HG03060 (cell line): ENCODE results near the gene ARHGAP26.
"Not testable (repeated sequence)": the region's sequence is repeated elsewhere in the genome, so short reads cannot be mapped to it uniquely, and the experiment has no call there.

Experiments used
- ATAC-seq: cut with Tn5 transposase; IDR thresholded peaks from one replicate; pipeline ENCODE4 v1.9.1; 2021; ENCODE audit warnings: low read depth, moderate number of reproducible peaks; ENCODE audit not compliant: unreplicated experiment

ARHGAP26 gene

GRCh38 chr5:142945845-142946244 lies 175.7 kb downstream of the ARHGAP26 start:
- ATAC-seq, result no peak

DNA sequence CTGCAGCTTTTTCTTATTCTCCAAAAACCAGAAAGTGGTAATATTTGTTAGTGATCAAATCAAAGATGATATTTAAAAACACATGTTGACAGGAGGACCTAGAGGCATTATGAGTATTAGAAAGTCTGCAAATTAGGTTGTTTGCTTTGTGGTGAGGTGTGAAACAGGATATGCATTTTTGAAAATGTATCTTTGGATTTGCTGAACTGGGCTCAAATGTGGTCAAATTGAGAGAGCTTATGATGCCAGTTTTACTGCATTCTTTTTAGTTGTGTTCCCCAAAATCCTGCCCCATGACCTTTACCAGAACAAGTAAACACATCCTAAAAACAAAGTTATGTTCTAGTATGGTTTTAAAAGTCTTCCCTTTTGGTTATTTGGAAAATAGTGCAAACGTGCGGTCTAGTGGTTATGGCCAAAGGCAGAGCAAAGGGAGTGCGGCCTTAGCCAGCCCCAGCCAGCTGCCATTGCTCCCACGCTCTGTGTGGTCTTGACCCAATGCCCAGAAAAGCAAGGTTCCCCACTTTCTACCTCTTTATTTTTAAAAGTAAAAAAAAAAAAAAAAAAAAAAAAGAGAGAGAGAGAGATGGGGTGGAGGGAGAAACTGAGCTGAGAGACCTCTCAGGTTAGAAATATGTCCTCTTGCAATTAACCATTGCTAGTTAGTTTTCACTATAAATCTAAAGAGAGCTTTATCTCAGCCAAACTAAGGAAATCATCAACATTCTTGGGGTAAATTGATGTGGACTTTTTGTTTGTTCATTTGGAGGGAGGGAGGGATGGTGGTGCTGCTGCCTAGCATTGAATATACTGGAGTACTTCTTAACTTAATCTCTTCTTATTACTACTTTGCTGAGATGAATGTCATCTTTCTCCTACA lies 176.6 kb downstream of the ARHGAP26 start:
- ATAC-seq, result no peak

- no peak for ATAC-seq
Measured at GRCh38 chr5:142947427-142947709, 177.2 kb downstream of the ARHGAP26 start.

DNA sequence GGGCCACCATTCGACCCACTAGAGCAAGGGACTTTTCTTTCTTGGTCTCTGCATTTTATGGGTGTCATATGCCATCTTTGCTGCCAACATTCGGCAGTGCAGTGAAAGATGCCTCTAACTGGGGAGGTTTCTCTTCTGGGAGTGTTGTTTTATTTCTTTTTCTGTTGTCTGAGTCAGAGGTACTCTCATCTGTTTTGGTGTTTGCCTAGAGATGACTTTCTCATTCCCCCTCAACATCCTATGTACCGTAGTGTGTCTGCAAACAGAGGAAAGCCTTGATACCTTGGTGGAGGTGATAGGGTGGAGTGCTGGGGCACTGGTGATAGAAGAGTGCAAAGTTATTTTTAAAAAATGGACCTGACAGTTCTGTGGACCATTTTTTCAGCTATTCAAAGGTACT lies 182.1 kb downstream of the ARHGAP26 start:
- ATAC-seq, result no peak

DNA sequence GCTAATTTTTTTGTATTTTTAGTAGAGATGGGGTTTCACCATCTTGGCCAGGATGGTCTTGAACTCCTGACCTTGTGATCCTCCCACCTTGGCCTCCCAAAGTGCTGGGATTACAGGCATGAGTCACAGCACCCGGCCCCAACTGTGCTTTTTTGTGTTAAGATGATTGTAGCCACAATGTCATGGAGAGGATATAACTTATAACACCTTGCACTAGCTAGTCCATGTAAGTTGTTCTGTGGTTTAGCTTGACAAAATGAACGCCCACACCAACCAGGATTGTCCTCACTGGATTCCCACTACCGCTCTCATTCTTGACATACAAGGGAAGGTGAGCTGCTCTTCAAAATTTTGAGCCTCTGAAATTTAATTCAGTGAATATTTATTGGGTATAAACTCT lies 182.7 kb downstream of the ARHGAP26 start:
- not testable (repeated sequence) for ATAC-seq

- ATAC-seq, result no peak
Measured at GRCh38 chr5:142954455-142954854, 184.3 kb downstream of the ARHGAP26 start.

GRCh38 chr5:142955628-142956027 lies 185.5 kb downstream of the ARHGAP26 start:
- ATAC-seq, result no peak

GRCh38 chr5:142957528-142957927 lies 187.4 kb downstream of the ARHGAP26 start:
- no peak for ATAC-seq

GRCh38 chr5:142958944-142959682 lies 188.9 kb downstream of the ARHGAP26 start:
- ATAC-seq, result no peak

- ATAC-seq, result no peak
Measured at GRCh38 chr5:142959683-142960657, 189.8 kb downstream of the ARHGAP26 start.

DNA sequence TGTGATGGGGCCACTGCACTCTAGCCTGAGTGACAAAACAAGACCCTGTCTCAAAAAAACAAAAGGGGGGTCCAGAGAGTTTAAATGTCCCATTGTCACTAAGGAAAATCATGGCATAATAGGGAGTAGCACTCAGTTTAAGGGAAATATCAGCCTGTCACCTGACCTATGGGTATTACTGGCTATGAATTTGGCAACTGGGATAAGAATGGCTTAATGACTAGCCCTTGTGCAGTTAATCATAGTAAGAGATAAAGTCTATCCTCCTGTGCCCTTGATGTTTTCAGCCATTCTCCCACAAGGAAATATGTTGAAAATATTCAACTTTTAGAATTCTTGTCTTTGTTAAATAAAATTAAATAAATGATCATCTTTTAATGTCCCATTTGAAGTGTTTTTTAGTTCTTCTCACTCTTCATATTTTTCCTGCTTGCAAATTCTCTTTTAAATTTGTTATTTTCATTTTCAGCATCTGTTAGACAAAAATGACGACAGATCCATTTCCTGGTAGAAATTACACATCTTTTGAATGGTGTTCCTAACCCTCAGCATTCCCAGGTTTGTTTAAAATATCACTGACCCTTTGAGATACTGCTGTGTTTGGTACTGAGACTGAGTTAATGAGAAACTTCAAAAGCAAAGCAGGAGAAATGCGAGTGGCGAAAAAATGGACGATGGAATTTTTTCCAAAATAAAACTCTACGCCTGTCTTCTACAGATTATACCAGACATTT lies 191.4 kb downstream of the ARHGAP26 start:
- no peak for ATAC-seq

GRCh38 chr5:142962174-142962533 lies 192.0 kb downstream of the ARHGAP26 start:
- ATAC-seq, result no peak

DNA sequence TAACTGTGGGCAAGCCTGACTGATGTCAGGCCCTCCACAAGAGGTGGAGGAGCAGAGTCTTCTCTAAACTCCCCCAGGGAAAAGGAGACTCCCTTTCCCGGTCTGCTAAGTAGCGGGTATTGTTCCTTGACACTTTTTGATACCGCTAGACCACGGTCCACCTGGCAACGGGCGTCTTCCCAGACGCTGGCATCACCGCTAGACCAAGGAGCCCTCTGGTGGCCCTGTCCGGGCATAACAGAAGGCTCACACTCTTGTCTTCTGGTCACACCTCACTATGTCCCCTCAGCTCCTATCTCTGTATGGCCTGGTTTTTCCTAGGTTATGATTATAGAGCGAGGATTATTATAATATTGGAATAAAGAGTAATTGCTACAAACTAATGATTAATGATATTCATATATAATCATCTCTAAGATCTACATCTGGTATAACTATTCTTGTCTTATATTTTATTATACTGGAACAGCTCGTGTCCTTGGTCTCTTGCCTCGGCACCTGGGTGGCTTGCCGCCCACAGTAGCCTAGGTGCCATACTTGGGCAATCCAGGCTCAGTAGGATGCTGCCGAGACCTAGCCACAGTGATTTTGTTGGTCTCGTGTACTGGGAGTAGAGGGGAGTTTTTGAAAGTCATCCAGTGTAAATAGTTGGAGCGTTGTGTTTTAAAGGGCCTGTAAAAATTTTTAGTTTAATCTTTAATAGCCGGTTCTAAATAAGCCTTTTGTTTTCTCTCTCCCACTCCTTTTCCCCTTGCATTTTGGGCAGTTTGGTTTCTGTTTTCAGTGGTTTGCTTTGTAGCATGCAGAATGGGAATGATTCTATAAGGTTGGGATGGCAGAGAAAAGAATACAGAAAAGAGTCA lies 195.3 kb downstream of the ARHGAP26 start:
- ATAC-seq, result not testable (repeated sequence)

DNA sequence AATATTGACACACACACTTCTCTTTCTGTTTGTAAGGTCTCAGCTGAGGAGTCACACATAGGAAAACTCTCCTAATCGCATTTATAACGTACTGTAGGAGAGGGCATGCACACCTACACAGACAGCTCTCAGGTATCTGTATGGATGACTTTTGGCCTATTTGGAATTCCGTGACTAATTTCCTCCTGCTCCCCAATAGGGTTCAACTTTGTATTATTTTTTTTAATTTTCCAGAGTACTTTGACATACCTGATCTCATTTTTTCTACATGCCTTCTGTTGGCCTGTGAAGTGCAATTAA lies 195.9 kb downstream of the ARHGAP26 start:
- no peak for ATAC-seq

- no peak for ATAC-seq
Measured at GRCh38 chr5:142969186-142969585, 199.0 kb downstream of the ARHGAP26 start.

- no peak for ATAC-seq
Measured at GRCh38 chr5:142969624-142970439, 199.7 kb downstream of the ARHGAP26 start.

GRCh38 chr5:142970440-142971030 lies 200.4 kb downstream of the ARHGAP26 start:
- no peak for ATAC-seq

- no peak for ATAC-seq
Measured at GRCh38 chr5:142971303-142972013, 201.3 kb downstream of the ARHGAP26 start.
